ENCODE measurements around the gene FANCC. TPM values are rescaled to one million over a fixed set of nuclear protein-coding genes. Genes with fewer than 3 reads are reported as not detected.

Gene FANCC
- total RNA-seq, 1 donor from 2014 or later: 5.7 TPM

DNA sequence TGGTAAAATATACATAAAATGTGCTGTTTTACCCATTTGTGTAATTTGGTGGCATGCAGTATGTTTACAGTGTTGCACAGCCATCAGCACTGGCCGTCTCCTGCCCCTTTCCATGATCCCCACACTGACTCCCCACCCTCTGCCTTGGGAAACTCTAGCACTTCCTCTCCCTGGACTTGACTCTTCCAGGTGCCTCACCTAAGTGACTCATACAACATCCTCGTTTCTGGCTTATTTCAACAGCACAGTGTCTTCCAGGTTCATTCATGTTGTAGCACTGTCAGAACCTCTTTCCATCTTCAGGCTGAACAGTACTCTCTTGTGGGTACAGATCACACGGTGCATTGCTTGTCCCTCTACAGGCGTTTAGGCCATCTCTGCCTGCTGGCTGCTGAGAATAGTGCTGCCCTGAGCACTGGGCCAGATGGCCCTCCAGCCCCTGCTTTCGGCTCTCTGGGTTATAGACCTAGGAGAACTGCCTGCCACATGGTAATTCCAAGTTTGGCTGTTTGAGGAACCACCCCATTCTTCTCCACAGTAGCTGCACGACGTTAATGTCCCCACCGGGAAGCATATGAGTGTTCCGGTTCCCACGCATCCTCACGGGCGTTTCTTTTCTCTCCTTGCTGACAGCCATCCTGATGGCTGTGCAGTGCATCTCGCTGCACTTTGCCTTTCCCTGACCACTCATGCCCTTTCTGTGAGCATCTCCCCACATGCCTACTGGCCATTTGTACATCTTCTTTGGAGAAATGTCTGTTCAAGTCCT lies 211.8 kb downstream of the FANCC start:
- DNase-seq (ENCODE audit: extremely low read depth, low read depth, low spot score): no peak

DNA sequence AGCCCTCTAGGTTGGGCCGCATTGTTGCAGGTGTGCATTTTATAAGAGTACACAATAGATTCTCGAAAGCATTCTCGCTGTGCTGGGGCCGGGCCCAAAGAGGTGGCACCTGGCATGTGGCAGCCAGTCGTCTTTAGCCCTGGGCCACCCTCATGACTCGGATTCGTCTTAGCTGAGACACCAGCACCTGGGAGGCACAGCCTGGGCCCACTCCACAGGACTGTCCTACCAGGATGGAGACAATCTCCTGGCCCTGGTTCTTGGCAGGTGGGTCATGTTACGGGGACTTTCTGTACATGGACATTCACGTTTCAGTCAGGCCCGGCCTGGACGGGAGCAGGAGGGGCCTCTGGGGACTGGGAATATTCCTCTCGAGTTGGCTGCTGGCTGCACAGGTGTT lies 212.5 kb downstream of the FANCC start:
- DNase-seq (ENCODE audit: extremely low read depth, low read depth, low spot score): no peak

DNA sequence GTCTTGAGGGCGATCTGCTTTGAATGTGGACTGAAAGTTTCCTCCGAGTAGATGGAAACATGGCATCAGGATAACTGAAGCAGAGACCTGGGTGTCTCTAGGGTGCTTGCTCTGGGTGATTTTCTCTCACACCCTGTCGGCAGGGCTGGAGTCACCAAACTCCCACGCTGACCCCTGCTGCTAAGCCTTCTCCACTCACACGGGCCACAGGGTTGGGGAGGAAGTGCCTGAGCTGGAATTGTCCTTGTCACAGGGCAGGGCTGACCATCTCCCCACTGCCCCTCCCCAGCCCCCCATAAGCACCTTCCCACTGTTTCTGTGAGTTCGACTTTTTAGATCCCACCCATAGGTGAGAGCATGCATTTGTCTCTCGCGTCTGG lies 212.9 kb downstream of the FANCC start:
- no peak for DNase-seq (ENCODE audit: extremely low read depth, low read depth, low spot score)

DNA sequence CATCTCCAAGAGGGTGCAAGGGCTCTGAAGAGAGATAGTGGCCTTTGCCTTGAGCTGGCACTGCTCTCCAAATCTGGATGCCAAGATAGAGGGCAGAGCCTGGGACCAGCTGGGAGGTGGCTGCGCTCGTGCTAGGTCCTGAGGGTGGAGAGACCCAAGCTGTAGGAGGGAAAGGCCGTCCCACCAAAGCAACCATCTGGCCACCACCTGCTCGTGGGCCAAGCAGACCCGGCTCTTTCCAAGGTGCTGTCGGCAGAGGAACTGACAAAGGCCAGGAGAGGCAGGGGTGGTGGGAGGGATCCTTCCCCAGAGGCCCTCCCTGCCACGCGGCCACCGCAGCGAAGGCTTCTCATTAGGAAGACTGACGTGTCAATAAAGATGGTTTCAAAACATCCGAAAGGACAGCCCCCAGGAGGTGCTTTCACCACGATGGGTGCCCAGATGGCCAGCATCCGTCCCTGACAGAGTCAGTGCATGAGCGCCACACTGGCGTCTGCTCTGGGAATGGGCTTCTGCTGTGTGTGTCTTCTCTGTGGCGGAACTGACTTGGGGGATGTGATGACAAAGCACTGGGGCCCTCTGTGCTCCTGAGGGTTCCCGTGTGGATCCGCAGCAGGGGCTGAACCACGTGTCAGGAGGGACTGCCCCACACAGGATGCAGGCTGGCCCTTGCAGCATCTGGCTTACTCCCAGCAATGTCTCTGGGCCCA lies 213.5 kb downstream of the FANCC start:
- no peak for DNase-seq (ENCODE audit: extremely low read depth, low read depth, low spot score)

DNA sequence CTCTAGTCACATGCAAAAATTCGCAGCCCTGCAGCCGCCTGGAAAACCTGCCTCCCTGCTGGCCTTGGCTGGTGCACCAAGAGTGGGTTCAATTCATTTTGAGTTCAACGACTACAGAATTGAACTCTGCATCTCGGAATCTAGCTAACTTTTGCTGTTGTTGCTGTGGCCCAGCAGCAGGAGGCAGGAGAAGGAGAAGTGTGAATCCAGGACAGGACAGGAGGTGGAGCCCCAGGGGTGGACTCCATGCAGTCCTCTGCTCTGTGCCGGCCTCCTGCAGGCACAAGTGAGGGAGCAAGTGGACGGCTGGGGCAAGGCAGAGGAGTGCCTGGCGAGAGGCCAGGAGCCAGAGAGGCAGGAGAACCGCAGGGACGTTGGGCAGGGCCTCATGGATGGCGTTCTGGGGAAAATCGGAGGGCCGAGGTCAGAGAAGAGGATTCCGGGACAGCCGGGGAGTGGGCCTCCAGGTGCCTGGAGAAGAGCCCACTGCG lies 214.2 kb downstream of the FANCC start:
- DNase-seq (ENCODE audit: extremely low read depth, low read depth, low spot score): no peak

DNA sequence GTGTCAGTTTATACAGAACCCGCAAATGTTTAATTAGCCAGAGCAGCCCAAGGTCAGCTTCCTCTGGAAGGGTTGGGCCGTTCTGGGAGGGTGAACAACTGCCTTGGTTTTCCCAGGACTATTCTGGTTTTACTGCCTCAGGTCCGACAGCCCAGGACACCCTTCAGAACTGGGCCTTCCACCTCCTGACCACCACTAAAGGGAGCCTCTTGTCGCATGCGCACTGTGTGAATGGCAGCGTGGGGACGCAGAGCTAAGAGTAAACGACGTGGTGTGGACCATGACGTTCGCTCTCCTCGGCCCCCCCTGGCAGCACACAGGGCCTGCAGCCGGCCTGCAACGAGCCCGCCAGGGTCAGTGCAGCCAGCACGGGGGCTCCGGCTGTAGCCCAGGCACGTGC lies 214.9 kb downstream of the FANCC start:
- DNase-seq (ENCODE audit: extremely low read depth, low read depth, low spot score): no peak

DNA sequence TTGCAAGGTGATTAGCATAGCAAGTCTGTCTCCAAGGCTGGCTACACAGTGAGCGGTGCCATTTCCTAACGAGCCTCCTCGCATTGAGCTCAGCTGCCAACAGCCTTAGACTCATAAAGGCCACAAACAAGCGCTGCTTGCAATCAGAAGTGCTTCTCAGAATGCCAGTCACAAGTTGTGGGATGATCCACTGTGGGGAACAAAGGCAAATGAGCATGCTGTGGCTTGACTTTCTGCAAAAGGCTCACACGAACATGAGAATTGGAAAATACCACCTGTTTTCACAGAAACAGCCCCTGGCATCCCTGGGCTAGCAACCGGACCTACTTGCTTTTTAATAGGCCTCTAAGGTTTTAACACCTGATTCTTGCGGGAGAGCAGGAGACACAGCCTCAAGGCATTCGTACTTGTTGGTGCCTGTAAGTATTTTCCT lies 215.5 kb downstream of the FANCC start:
- DNase-seq (ENCODE audit: extremely low read depth, low read depth, low spot score): no peak

DNA sequence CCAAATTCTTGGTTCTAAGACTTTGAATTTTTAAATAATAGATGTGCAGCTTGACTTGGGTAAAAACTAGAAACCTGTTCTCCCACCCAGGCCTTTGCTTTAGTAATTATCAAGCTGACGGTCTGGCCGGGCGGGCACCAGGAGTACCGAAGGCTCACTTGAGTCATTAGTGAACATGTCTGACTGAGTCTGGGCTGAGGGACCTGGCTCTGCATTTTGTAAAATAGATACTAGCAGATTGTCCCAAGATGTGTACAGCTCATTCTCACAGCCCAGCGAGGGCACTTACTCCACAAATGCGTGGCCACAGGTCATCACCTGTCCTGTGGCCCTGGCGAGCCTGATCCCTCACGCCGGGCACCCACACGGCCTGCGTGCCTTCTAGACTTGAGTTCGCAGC lies 216.2 kb downstream of the FANCC start:
- no peak for DNase-seq (ENCODE audit: extremely low read depth, low read depth, low spot score)

DNA sequence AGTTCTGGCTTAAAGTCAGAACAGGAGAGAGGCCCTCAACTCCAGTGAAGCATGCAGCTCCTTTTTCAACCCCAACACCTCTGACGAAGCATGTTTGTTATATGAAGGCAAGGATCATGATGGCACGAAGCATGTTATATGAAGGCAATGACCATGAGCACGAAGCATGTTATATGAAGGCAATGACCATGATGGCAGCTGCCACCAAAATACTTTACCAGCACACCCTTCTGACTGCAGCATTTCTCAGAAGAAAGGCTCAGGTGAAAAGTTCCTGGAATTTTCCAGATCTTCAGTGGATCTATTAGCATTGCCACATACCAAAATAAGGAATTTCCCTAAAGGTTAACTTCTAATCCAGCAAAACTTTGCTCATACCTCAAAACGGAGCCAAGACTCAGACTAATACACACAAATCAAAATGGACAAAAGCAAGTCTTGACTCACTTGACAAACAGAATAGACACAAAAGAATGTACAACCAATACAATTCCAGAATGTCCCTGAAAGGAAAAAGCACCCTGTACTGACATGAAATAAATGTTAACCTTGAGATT lies 217.4 kb downstream of the FANCC start:
- no peak for DNase-seq (ENCODE audit: extremely low read depth, low read depth, low spot score)

DNA sequence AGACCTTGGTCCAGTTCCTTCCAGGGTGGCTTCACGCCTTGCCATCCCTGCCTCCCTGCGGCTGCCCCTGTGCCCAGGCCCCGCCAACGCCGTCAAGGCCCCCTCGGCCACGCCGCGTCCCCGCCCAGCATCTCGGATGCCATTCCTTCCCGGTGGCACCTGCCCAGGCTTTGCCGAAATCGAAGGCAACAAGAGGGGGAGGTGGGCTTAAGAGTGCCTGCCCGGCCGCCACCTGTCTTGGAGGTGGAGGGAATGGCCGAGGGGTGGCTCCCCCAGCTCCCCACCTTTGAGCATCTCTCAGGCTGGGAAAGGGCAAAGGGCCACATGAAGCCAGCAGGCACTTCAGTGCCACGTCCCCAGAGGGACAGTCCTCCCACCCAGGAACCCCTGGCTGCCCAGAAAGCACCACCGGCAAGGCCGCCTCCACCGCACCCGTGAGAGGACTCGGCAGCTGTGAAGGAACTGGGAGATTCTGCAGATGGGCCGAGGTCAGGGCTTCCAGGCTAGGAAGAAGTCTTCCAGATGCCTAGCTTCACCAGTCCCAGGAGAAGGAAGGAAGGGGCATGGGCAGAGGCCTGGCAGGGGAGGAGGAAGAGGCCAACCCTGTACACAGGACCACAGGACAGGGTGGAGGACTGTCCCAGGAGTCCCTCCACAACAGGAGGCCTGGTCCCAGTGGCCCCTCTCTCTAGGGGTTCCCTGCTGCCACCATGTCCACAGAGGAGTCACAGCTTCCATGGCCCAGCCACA lies 218.0 kb downstream of the FANCC start:
- no peak for DNase-seq (ENCODE audit: extremely low read depth, low read depth, low spot score)

DNA sequence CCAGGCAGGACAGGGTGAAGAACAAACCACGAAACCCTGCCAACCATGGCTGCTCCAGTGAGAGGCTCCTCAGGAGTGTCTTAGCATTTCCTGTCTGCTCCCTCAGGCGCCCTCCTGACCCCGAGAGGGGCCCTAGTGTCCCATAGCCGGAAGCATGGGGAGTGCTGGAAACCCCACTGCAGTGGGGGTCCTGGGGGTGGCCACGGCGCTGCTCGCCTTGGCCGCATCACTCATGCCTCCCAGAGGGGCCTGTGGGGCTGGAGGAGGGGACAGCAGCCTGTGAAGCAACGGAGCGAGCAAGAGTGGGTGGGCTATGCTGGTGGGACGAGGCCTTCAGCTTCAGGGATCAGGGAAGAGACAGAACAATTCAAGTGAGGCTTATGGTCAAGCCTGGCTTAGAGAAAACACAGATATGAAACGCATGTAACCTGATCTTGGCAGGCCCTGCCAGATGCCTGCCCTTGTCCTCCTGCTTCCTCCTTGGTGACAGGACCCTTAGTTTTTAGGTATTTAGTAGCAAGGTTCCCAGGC lies 219.1 kb downstream of the FANCC start:
- DNase-seq (ENCODE audit: extremely low read depth, low read depth, low spot score): no peak

DNA sequence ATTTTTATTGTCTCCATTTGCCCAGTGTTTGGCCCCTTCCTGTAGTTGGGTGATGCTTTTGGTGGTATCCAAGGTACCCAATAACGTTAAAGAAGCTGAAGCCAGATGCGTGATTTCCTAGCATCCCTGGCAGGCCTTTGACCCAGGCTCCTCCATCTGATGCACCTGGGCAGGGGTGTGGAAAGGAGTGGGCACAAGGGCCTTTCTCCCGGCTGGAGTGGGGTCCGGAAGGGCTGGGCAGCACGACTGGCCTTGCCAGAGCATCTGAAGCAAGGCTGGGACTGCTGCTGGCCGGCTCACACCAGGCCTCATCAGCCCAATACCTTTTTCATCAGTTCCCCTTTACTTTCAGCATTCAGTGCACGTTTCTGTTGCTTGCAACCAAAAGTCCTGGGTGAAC lies 220.2 kb downstream of the FANCC start:
- DNase-seq (ENCODE audit: extremely low read depth, low read depth, low spot score): no peak

DNA sequence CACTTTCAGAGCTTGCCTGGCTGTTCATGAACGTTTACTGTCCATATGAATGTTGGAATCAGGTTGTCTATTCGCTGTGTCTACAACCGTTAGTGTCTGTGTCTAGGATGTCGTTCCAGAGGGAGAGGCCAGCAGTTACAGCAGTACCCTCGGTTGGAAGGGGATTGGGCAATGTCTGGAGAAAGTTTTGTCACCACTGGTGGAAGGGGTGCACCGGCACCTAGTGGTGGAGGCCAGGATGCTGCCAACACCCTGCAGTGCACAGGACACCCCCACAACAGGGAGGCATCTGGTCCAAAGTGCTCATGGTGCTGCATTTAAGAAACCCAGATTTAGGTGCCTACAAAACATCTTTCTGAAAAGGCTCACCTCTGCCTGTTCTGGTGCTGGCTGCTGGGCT lies 220.7 kb downstream of the FANCC start:
- no peak for DNase-seq (ENCODE audit: extremely low read depth, low read depth, low spot score)

DNA sequence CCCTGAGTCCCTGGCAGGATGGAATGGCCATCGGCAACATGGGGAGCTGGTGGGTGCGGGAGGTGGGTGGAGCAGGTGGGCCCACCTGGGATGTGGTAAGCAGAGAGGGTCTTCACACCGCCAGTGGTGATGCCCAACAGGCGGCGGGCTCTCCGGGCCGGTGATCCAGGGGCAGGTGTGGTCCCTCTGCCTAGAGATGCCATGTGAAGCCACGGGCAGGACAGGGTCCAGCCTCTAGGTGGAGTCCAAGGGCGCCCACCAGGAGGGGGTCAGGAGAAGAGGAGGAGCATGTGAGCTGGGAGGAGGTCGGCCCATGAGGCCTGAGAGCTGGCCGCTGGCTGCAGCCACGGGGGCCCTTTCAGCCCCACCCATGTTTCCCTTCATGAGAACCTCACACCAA lies 221.1 kb downstream of the FANCC start:
- DNase-seq (ENCODE audit: extremely low read depth, low read depth, low spot score): no peak

DNA sequence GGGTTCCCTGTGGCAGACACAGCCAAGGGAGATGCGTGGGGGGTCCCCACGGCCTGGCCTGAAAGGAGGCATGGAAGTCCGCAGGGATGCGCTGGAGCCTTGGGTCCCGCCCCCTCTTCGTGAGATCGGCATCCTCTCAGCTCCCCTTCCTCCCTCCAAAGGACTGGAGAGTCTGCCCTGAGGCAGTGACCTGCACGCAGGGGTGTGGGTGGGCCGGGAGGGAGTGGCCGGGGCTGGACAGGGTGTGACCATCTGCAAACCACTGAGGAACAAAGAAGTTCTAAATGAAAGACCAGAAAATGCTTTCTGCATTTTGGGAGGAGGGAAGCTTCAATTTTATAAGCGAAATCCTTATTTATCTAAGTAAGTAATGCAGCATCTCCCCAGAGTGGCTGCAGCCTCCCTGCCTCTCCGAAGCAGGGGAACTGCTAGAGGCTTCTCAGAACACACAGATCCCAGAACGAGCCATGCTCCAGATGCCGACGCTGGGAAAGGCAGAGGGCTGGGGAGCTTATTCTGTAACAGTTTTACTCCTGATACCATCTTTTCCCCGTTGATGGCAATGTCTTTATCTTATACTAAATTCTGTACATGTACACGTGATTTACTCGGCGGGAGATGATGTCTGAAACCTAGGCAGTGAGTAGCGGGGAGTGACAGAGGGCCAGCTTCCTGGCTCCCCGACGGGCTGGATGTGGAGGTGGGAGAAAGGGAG lies 221.7 kb downstream of the FANCC start:
- no peak for DNase-seq (ENCODE audit: extremely low read depth, low read depth, low spot score)

DNA sequence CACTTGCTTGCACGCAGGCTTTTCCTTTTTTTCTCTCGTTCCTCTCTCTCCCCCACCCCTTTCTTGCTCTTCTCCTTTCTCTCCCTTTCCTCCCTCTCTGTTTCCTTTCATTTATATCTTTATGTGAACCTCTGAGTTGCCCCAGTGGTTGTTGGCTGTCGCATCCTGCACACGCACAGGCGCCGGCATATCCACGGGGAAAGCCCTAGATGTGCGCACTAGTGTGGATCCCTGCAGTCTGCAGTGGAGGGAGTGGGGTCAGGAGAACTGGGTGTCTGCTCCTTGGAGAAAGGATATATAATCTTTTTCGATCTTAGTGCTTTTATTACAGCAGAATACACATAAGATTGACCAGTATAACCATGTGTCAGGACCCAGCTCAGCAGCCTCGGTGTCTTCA lies 223.5 kb downstream of the FANCC start:
- DNase-seq (ENCODE audit: extremely low read depth, low read depth, low spot score): no peak

DNA sequence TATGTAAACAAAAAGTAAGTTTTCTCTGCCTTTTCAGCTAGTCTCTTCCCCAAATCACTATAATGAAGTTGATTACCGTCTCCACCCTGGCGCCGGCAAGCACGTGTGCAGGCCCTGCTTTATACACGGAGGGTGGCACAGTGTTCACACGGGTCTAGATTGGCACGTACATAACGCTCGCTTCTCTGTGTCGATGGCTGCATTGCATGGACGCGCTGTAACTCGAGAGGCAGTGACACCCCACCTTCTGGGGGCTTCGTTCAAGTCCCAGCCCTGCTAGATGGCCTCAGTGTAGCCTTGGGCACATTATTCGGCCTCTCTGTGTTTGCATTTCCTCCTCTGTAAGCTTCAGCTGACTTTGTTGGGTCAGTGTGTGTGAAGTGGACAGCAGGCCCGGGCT lies 223.9 kb downstream of the FANCC start:
- no peak for DNase-seq (ENCODE audit: extremely low read depth, low read depth, low spot score)

DNA sequence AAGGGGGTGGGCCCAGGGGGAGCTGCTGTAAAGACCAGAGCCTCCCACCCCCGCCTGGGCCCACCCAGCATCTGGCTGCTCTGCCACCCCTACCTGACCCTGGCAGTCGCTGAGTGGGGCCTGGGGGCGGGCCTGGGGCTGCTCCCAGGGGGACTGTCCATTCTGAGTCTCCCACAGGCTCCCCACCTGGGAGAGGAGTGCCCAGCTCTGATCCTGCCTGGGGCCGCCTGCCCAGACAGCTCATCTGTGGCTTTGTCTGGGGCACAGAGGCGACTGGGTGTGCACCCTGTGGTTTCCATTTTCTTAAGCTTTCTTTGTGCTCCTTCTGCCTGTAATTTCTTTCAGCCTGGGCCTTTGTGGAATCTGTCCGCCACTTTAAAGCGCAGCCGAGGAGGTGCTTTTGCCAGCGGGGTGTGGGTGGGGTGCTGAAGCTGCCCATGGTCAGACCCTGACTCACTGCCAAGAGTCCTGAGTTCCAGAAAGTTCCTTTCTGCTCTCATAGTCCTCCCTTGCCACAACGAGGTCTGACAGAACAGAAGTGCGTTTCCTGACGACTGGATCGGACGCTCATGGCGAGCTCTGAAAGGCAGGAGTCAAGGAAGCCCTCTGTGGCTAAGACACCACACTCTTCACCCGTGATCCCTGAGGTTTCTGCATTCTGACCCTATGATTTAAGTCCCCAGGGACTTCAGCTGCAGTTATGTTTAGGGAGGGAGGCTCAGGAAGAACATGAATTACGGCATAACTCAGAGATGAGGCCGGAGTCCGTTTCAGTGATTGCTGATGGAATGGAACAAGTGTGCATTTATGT lies 225.0 kb downstream of the FANCC start:
- no peak for DNase-seq (ENCODE audit: extremely low read depth, low read depth, low spot score)

DNA sequence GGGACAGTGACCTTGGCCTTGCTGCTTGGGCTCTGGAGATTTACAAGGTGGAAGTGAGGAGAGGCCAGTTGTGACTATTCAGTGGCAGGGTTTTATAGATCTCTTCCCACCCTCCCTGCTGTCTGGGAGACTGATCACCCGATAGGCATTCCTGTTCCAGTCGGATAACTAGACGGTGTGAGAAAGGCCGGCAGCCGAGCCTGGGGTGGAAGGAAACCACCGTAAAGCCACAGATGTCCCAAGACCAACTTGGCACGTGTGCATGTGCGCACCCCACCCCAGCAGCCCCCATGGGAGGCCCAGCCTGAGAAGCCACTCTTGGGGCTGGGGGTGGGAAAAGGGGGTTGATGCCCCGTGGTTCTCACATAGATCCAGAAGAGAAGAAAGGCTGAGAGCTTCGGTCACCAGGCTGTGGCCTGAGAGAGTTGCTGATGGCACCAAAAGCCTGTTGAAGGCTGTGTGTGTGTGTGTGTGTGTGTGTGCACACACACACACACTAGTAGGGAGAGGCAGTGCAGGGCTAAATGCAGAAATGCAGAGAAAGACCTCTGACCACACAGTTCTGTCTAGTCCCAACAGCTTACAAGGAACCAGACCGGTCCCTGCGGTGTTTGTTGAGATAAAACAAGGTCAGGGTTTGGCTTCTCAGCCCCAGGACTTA lies 225.8 kb downstream of the FANCC start:
- DNase-seq (ENCODE audit: extremely low read depth, low read depth, low spot score): no peak

Measured in glomerular endothelial cell (primary cell).